CD4-positive, alpha-beta T cell treated with Interleukin-4 for 4 hours (primary cell): Measurements from ENCODE around the gene LIPC.
A peak's percentile ranks its signal among the peaks of the same experiment; 100 is the strongest.

ENCODE experiments used
- DNase-seq: peaks from one replicate; pipeline ENCODE4 v3.0.0-alpha.2; 2020

The LIPC gene

GRCh38 chr15:58407236-58407775 is 24.5 kb upstream of the LIPC start:
- DNase-seq: no peak

GRCh38 chr15:58407778-58408177 is 24.0 kb upstream of the LIPC start:
- DNase-seq: no peak

- DNase-seq: no peak
These were observed 21.9 kb upstream of the LIPC start for GRCh38 chr15:58409861-58410260.

- DNase-seq: peak; percentile 41
These were observed 21.4 kb upstream of the LIPC start for GRCh38 chr15:58410353-58410752.

- no peak for DNase-seq
These were observed 18.5 kb upstream of the LIPC start for GRCh38 chr15:58413253-58413652.

- no peak for DNase-seq
These were observed 16.2 kb upstream of the LIPC start for GRCh38 chr15:58415636-58416035.

GRCh38 chr15:58416963-58417362 is 14.8 kb upstream of the LIPC start:
- DNase-seq: no peak

- DNase-seq: no peak
These were observed 13.7 kb upstream of the LIPC start for GRCh38 chr15:58418135-58418534.

- DNase-seq: no peak
These were observed 11.8 kb upstream of the LIPC start for GRCh38 chr15:58419803-58420524.

- DNase-seq: no peak
These were observed 11.2 kb upstream of the LIPC start for GRCh38 chr15:58420579-58421043.

- no peak for DNase-seq
These were observed 8.6 kb upstream of the LIPC start for GRCh38 chr15:58423205-58423604.

- no peak for DNase-seq
These were observed 7.8 kb upstream of the LIPC start for GRCh38 chr15:58423831-58424608.

GRCh38 chr15:58424722-58425121 is 7.1 kb upstream of the LIPC start:
- DNase-seq: no peak

- no peak for DNase-seq
These were observed 6.6 kb upstream of the LIPC start for GRCh38 chr15:58425185-58425584.

GRCh38 chr15:58425834-58426233 is 6.0 kb upstream of the LIPC start:
- DNase-seq: no peak

GRCh38 chr15:58426501-58426900 is 5.3 kb upstream of the LIPC start:
- DNase-seq: no peak

- DNase-seq: no peak
These were observed 3.8 kb upstream of the LIPC start for GRCh38 chr15:58427987-58428386.

- DNase-seq: no peak
These were observed 1.5 kb upstream of the LIPC start for GRCh38 chr15:58430224-58430787.

GRCh38 chr15:58432401-58432800 is 610 bp downstream of the LIPC start:
- DNase-seq: no peak

GRCh38 chr15:58433597-58434333 is 2.0 kb downstream of the LIPC start:
- DNase-seq: no peak

GRCh38 chr15:58434334-58434875 is 2.6 kb downstream of the LIPC start:
- no peak for DNase-seq

- DNase-seq: no peak
These were observed 4.8 kb downstream of the LIPC start for GRCh38 chr15:58436552-58436951.
